ENCODE measurements around the gene CBS. TPM values are rescaled to one million over a fixed set of nuclear protein-coding genes. Genes with fewer than 3 reads are reported as not detected.
"Not testable (repeated sequence)": the region's sequence is repeated elsewhere in the genome, so short reads cannot be mapped to it uniquely, and the experiment has no call there.

Gene CBS
- total RNA-seq, 1 donor from 2014 or later = 29.5 TPM

GRCh38 chr21:43045165-43045875 lies 30.3 kb downstream of the CBS start:
- not testable (repeated sequence) for H3K27ac ChIP-seq

GRCh38 chr21:43044547-43044946 lies 31.1 kb downstream of the CBS start:
- DNase-seq (ENCODE audit: low spot score in 2 of 2); H3K36me3 ChIP-seq; H3K4me3 ChIP-seq; H3K27me3 ChIP-seq; H3K27ac ChIP-seq; intact Hi-C loops (cut with DNase I); H3K9me3 ChIP-seq; H3K4me1 ChIP-seq: not testable (repeated sequence)

More at GRCh38 chr21:43045165-43045875, 30.3 kb downstream of the CBS start:
- intact Hi-C loops (cut with DNase I); DNase-seq (ENCODE audit: low spot score in 2 of 2); H3K4me3 ChIP-seq; H3K27me3 ChIP-seq; H3K36me3 ChIP-seq; H3K9me3 ChIP-seq; H3K4me1 ChIP-seq: not testable (repeated sequence)

GRCh38 chr21:43043291-43043690 lies 32.3 kb downstream of the CBS start:
- H3K36me3 ChIP-seq; H3K9me3 ChIP-seq; H3K4me1 ChIP-seq; H3K27ac ChIP-seq; H3K27me3 ChIP-seq; H3K4me3 ChIP-seq; intact Hi-C loops (cut with DNase I); DNase-seq (ENCODE audit: low spot score in 2 of 2): not testable (repeated sequence)

GRCh38 chr21:43042169-43042568 lies 33.5 kb downstream of the CBS start:
- intact Hi-C loops (cut with DNase I); H3K4me3 ChIP-seq; DNase-seq (ENCODE audit: low spot score in 2 of 2): not testable (repeated sequence)

GRCh38 chr21:43038659-43039044 lies 37.0 kb downstream of the CBS start:
- H3K36me3 ChIP-seq; H3K27me3 ChIP-seq; intact Hi-C loops (cut with DNase I); DNase-seq (ENCODE audit: low spot score in 2 of 2); H3K27ac ChIP-seq; H3K4me3 ChIP-seq; H3K9me3 ChIP-seq; H3K4me1 ChIP-seq: not testable (repeated sequence)

More at GRCh38 chr21:43042169-43042568, 33.5 kb downstream of the CBS start:
- not testable (repeated sequence) for H3K9me3 ChIP-seq, H3K36me3 ChIP-seq, H3K4me1 ChIP-seq, H3K27me3 ChIP-seq, H3K27ac ChIP-seq

- H3K27ac ChIP-seq; H3K36me3 ChIP-seq; H3K4me1 ChIP-seq; H3K4me3 ChIP-seq; H3K9me3 ChIP-seq; intact Hi-C loops (cut with DNase I); H3K27me3 ChIP-seq: not testable (repeated sequence)
- peak in 1 of 2 donors; percentile 5 for DNase-seq (ENCODE audit: low spot score in 2 of 2)
These were observed 37.5 kb downstream of the CBS start for GRCh38 chr21:43037918-43038658.

GRCh38 chr21:43036889-43037288 lies 38.7 kb downstream of the CBS start:
- H3K27ac ChIP-seq; DNase-seq (ENCODE audit: low spot score in 2 of 2); H3K9me3 ChIP-seq; H3K4me1 ChIP-seq; H3K4me3 ChIP-seq; H3K27me3 ChIP-seq; intact Hi-C loops (cut with DNase I): not testable (repeated sequence)
- peaks cover 1 to 14% of the 10 kb centered on the region in 2 donors for H3K36me3 ChIP-seq

- no peak for TF ChIP-seq CTCF (IDR thresholded peaks at IDR 0.05)
- H3K27me3 ChIP-seq = no peaks in the 10 kb centered on the region
- H3K9me3 ChIP-seq = no peaks in the 10 kb centered on the region
- intact Hi-C loops (cut with DNase I) = no loop called here
- peaks cover 9 to 35% of the 10 kb centered on the region in 2 donors for H3K36me3 ChIP-seq
- no peak overlapping the region for H3K27ac ChIP-seq
- no peak overlapping the region for H3K4me3 ChIP-seq
- DNase-seq (ENCODE audit: low spot score in 2 of 2) = no peak
- no peaks in the 10 kb centered on the region for H3K4me1 ChIP-seq
These were observed 40.8 kb downstream of the CBS start for GRCh38 chr21:43034826-43035225.

GRCh38 chr21:43034101-43034500 lies 41.5 kb downstream of the CBS start:
- no peak overlapping the region for H3K4me3 ChIP-seq
- H3K36me3 ChIP-seq = peaks cover 13 to 39% of the 10 kb centered on the region in 2 donors
- no peaks in the 10 kb centered on the region for H3K9me3 ChIP-seq
- TF ChIP-seq CTCF (IDR thresholded peaks at IDR 0.05) = no peak
- intact Hi-C loops (cut with DNase I) = no loop called here
- DNase-seq (ENCODE audit: low spot score in 2 of 2) = no peak
- H3K4me1 ChIP-seq = no peaks in the 10 kb centered on the region
- H3K27me3 ChIP-seq = no peaks in the 10 kb centered on the region
- no peak overlapping the region for H3K27ac ChIP-seq
